Mammary epithelial cell (primary cell): ENCODE data around the gene COL19A1.

Experiments
- EZH2 ChIP-seq: IDR thresholded peaks from 2 replicates; pipeline ENCODE4 v1.6.1; 2012; ENCODE audit warnings: low read length, inconsistent platforms, borderline replicate concordance
- TF ChIP-seq, protein P1 (sequence below), 2 donors: IDR thresholded peaks in 1 of 2; conservative IDR thresholded peaks in 1 of 2; 2 replicates each; pipeline ENCODE4 v1.5.1; 2011 to 2012; ENCODE audit warnings: inconsistent platforms in 2 of 2, low read length in 2 of 2, mild to moderate bottlenecking in 2 of 2, control low read depth in 1 of 2, low read depth in 1 of 2; ENCODE audit not compliant: insufficient read depth in 1 of 2; ENCODE audit errors: extremely low read depth in 1 of 2

DNA sequence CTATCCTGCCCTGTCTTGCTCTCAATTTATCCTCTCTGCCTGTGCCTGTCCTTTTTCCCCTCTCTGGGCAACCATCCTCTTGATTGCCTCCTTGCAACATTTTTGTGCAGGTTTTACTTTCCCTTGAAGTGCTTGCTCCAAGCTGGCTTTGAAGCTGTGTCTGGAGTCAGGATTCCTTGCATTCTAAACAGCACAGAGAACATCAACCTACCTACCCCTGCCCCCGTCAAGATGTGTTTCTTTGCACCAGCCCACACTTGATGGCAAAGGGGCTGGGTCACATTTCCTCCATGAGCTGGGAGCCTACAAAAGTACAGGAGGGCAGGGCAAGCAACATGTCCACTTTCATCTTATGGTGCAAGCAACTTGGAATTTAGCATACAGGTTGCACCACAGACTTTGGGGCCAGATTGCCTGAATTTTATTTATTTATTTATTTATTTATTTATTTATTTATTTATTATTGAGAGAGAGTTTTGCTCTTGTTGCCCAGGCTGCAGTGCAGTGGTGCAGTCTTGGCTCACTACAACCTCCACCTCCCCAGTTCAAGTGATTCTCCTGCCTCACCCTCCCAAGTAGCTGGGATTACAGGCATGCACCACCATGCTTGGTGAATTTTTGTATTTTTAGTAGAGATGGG lies 206.3 kb downstream of the COL19A1 start:
- TF ChIP-seq, protein P1, sequence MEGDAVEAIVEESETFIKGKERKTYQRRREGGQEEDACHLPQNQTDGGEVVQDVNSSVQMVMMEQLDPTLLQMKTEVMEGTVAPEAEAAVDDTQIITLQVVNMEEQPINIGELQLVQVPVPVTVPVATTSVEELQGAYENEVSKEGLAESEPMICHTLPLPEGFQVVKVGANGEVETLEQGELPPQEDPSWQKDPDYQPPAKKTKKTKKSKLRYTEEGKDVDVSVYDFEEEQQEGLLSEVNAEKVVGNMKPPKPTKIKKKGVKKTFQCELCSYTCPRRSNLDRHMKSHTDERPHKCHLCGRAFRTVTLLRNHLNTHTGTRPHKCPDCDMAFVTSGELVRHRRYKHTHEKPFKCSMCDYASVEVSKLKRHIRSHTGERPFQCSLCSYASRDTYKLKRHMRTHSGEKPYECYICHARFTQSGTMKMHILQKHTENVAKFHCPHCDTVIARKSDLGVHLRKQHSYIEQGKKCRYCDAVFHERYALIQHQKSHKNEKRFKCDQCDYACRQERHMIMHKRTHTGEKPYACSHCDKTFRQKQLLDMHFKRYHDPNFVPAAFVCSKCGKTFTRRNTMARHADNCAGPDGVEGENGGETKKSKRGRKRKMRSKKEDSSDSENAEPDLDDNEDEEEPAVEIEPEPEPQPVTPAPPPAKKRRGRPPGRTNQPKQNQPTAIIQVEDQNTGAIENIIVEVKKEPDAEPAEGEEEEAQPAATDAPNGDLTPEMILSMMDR (conservative IDR thresholded peaks at IDR 0.05 in 1 of 2, IDR thresholded peaks at IDR 0.05 in 1 of 2; ENCODE audit: extremely low read depth in 1 of 2, insufficient read depth in 1 of 2, low read depth in 1 of 2, low read length in 2 of 2) = no peak
- no peak for TF ChIP-seq EZH2
